M059J (cell line): ENCODE measurements around the gene SEC14L1. TPM values are rescaled to one million over a fixed set of nuclear protein-coding genes. Genes with fewer than 3 reads are reported as not detected.
A peak's percentile ranks its signal among the peaks of the same experiment; 100 is the strongest.

Source experiments
- DNase-seq: peaks from one replicate; pipeline ENCODE4 v3.0.0-alpha.2; 2012; ENCODE audit warnings: low read depth
- total RNA-seq: library from RNA; depleted of rRNA; stranded (reverse); fragments of >200 nt; shearing (Covaris generic); gene quantifications from 2 replicates; pipeline ENCODE4 v1.2.3, GENCODE V29; 2014

SEC14L1 gene
- total RNA-seq, 1 experiment from 2014 or later: 49.4 TPM

DNA sequence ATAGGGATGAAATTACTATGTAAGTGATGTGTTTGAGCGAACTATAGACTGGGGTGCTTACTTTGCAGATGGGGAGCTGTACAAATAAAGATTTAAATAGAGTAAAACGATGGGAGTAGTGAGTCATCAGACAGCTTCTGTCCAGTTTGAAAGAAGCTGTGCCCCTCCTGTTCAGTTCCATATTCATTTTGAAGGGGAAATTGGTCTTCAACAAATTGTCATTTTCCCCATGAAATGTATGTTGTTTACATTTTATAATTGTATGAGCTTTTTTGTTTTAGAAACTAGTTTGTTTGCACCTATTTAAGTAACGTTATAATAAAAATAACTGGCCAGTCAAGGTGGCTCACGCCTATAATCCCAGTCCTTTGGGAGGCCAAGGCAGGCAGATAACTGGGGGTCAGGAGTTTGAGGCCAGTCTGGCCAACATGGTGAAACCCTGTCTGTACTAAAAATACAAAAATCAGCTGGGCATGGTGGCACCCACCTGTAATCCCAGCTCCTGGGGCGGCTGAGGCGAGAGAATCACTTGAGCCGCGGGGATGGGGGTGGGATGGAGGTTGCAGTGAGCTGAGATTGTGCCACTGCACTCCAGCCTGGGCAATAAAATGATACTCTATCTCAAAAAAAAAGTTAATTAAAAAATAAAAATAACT, 20.2 kb downstream of the SEC14L1 start:
- no peak for DNase-seq

DNA sequence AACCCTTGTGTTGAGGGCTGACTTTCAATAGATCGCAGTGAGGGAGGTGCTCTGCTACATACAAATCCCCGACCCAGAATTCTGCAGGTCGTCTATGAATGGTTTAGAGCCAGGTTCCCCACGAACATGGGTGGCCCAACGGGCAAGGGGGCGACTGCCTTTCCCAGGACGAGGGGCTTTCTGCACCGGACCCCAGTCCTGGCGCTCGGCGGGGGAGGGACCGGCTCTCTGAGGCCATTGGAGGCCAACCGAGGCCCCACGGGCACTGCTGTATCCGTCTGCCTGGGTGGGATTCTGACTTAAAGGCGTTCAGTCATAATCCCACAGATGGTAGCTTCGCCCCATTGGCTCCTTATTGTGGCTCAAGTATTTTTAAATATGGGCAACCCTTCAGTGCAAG, 21.2 kb downstream of the SEC14L1 start:
- DNase-seq: no peak

DNA sequence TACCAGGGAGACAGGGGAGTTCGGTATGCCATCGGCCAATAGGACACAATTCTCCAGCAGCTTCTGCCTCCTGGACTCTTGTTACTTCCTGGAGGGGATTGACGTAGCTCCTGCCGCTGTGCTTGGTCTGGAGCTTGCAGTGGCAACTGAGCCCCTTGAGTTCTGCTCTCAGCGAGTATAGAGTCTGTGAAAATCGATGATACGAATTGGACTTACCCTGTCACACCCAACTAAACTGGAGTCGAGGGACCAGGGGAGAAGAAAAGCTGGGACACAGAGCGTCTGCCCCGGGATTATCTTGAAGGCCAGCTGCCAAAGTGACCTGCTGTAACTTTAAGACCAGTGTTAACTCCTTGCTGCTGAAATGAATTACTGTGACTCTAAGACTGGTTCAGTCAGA, 22.2 kb downstream of the SEC14L1 start:
- DNase-seq: no peak

DNA sequence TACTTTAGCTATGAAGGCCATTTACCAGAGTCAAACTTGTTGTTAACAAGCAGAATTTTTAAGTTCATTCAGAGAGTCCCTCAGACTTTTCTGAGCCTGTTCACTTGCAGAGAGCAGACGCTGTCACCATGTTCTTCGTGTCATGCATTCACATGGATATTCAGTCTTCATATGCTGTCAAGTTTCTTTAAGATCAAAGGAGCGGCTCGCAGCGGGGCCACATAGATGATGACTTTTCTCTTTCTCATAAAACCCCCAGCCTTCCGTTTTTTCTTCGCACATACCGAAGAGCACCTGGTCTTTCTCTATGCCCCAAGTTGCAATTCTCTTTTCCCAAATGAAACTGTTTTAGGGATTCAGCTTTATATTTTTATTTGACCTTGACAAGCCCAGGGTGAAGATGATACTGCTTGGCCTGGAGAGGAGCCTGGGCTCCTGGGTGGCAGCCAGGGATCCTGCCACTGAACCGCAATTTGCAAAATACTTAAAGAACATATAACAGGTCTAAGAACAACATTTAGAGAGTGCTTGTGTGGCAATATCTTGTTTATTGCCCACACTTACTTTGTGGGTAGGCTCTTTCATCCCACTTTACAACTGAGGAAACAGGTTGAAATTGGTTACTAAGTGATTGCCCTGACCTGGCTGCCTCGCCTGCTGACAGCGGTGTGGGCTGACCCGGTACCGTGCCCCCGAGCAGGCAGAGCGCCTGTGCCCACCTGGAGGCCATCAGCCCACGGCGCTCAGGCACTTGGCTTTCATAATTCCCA, 22.9 kb downstream of the SEC14L1 start:
- no peak for DNase-seq

DNA sequence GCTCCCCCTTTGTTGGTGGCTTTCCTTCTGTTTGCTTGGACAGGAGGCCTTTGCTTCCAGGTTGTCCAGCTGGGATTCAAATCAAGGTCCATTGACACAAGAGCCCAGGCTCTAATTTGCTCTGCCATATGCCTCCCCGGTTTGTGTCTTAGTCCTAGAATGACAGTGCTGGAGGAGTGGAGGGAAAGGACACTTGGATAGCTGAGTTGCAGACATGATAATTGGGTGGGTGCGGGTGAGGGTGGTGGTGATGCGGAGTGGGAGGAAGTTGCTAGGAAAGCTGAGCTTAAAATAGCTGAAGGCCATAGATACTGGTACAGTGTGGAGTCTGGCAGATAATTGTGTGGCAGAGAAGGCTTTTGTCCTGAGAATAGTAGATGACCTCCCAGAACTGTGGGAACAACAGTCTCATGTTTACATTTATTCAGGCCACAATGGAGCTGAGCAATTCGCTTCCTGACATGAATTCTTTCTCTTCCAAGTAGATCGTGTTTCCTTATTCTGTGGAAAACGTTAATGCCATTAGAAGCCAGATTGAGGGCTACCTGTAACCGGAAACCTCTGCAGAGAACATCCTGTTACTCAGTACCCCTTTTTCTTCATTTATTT, 23.8 kb downstream of the SEC14L1 start:
- DNase-seq: peak; percentile 87

DNA sequence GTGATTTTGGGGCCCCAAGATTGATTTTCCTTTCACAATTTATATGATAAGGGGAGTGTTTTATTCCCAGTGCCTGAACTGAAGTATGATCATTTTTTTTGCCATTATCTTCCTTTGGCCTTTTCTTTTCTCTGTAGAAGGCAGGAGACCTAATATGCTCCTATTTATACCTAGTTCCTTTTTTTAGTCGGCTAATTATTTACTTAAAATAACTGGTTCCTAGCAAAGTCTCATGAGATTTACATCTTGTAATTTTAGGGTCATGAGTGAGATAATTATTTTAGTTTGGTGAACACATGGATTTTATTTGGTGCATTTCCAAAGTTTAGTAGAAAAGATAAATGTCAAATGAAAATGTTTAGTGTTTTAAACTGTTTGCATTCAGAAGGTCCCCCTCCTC, 24.8 kb downstream of the SEC14L1 start:
- DNase-seq: no peak

DNA sequence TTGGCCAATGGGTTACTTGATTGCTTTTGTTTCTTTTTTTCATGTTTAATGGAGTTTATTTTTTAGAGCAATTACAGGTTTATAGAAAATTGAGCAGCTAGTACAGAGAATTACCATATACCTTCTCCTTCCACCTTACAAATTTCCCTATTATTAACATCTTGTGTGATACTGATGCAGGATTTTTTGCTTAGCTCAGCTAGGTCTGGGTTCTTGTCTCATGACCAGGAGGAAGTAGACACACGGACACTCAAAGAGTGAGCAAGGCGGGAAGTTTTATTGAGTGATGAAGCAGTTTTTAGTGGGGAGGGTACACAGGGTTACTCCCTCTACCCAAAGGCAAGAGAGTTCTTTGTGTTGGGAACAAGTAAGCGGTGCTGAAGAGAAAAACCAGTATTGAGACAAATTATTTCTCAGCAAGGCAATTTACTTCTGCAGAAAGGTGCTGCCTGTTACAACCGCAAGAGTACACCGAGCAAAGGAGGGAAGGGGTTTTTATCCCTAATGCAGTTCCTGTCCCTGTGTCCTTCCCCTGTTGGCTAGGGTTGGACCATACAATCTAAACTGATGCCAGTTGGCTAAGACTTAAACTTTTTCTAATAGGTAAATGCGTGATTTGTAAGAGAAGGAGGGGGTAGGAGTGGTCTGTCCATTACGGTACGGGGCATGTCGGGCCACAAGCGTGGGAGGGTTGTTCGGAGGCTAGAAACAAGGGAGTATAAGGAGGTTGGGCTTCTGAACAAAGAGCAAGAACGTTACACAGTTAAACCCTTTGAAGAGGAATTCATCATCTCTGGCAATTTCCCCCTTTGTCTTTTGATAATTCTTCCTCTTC, 26.9 kb downstream of the SEC14L1 start:
- DNase-seq: no peak

DNA sequence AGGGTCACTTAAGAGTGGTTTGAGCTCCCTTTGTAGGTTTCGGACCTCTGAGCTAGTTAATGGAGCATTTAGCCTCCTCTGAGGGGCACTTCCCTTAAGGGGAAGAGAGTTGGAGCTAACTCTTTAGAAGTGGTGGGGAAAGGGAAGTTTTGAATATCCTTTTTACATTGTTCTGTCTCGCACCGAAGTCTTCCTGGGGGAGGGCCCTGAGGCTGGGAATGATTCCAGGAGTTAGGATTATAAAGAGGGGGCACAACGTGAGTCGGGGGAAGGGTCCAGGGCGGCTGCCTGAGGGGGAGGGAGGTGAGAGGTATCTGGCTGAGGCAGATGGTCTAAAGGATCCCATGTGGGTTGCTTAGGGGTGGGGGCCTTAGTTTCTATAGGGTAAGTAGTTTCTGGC, 32.3 kb downstream of the SEC14L1 start:
- no peak for DNase-seq

DNA sequence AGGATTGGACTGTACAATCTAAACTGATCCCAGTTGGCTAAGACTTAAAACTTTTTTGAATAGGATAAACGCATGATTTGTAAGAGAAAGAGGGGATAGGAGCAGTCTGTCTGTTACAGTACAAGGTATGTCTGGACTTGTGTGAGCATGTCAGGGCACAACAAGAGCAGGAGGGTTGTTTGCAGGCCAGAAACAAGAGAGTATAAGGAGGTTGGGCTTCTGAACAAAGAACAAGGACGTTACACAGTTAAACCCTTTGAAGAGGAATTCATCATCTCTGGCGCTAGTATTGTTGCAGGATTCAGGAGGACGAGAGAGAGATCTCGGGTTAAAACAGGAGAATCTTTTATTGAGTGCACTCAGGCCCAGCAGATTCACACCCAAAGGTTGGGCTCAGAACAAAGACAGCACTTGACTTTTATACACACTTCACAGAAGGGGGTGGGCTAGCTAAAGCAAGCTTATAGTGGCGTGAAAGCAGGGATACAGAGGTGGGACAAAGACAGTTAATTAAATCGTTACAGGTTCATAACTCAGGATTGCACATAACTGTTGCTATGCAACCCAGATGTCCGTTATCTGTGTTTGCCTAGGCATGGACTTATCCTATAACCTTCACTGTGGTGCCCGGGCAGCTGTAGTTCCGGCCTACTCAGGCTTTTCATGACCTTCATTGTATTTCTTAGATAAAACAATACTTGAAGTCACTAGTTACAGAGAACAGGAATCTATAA, 34.3 kb downstream of the SEC14L1 start:
- no peak for DNase-seq

DNA sequence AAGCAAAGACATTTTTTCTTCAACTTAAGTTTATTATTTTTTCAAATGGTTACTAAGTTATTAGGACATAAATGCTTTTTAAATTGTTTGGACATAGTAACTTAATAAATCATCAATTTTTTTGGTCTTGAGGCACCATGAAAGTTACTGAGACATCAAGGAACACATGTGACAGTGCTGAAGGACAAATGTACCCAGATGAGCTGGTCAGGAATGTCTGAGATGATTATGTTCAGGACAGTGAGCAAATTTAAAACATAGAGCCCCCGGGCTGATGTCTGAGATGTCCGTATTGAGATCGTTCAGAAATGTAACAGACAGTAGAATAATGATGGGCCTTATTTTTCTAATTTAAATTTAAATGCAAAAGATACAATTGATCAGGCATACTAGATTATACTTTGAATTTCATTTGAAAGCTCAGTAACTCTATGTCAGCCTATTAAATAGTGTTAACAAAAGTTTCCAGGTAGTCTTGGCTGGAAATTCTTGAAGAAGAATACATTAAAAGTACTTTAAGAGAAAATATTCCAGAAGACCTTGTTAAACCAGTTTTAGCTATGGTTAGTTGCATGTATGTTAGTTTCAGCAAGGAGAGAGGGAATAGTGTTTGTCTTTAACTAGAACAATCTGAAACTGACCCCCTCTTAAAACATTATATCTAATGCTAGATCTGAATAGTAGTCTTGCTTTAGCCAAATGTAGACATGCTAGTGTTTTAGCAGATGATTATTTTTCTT, 36.4 kb downstream of the SEC14L1 start:
- DNase-seq: no peak

DNA sequence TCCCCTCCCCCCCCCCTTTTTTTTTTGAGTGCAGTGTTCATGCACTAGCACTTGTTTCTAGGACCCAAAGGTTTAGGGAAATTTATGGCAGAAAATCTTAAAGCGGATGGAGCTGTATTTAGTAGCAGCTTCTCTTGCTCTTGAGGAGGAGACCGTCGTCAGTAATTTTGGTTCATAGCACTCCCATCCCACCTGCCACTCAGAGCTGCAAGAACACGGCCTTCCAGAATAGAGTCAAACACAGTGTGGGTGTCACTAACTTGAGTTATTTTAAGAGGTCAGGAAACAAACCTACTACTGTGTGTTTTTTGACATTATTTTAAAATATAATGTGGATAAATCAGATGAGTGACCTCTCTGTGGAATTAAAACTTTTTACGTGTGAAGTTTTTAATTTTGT, 37.3 kb downstream of the SEC14L1 start:
- DNase-seq: no peak

DNA sequence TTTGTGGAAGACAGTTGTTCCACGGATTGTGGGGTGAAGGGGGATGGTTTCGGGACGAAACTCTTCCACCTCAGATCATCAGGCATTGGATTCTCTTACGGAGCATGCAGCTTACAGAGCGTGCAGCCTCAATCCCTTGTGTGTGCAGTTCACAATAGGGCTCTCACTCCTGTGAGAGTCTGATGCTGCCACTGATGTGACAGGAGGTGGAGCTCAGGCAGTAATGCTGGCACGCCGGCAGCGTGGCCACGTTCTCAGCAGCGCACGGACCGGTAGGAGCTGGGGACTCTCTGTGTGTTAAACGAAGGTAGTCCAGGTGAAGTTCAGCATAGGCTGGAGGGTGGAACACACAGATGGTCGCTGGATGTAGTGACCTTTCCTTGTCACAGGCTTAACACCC, 37.8 kb downstream of the SEC14L1 start:
- no peak for DNase-seq

DNA sequence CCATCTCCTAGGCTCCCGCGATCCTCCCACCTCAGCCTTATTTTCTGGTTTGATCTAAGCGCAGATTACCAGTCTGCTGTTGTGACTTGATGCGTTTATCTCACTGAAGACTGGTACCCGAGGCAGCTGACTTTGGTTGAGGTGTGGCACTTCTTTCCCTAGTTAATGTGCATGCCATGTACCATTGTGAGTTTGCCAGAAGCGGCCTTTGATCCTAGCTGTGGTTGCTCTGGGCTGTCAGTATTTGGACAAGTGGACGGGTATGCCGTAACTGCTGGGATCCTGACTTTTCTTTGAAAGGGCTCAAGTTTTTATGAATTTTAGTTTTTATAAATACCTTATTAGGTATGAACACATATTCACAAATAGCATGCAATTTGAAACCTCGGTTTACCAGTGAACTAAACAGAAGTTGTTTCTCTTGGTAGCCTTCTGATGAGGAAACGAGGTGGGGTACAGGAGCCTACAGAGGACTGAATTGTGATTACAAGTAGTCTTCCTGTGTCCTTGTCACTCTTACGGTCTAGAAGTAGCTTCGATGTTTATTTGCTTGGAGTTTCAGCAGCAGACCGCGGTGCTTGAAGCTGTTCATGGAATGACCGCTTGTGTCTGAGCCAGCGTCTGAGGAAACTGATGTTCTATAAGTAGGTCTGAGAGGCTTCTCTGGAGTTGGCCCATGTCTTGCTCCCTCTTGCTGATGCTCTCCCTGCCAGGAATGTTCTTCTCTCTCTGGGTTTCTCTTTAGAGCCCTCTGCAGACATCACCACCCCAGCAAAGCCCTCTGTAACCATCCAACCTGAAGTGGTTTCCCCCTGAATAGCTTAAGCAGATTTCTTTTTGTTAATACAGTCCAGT, 40.0 kb downstream of the SEC14L1 start:
- no peak for DNase-seq

DNA sequence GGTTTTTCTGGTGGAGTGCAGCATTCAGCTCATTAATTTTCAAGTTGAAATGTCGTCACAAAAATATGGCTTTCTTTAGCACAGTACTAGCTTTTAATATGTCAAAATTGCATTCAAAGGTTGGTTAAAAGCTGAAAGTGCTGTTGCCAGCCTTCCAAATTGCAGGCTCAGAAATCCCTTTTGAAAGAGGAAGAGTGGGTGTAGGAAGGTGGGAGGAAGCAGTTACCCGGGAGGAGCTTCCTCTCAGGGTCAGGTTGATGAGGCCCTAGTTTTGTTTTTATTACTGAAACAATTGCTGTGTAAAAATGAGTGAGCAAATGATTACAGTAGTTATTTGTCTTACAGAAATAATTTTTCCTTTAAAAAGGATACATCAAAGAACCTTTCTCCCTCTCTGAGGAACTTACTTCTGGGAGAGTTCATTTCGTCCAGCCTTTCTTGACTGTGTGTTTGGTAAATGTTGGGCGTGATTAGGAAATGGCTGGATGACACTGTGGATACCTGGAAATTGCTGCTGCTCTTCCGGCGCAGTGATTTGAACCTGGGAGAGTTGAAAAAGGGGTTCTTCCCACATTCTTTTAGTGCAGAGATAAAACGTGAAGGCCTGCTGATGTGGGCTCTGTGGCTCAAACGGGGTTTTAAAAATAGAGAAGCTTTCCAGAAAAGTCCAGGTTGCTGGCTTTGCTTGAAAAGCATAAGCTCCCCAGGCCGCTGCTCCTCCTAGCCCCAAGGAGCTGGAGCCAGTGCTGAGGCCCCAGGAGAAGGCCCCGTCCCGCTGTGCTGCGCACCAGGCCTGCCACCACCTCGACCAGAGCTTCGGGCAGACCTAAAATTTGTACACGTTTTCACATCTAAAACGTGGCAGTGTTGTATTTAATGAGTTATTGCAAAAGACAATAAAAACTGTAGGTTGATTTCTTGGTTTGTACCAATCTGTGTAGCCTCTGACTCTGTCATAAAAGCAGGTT, 41.7 kb downstream of the SEC14L1 start:
- no peak for DNase-seq

DNA sequence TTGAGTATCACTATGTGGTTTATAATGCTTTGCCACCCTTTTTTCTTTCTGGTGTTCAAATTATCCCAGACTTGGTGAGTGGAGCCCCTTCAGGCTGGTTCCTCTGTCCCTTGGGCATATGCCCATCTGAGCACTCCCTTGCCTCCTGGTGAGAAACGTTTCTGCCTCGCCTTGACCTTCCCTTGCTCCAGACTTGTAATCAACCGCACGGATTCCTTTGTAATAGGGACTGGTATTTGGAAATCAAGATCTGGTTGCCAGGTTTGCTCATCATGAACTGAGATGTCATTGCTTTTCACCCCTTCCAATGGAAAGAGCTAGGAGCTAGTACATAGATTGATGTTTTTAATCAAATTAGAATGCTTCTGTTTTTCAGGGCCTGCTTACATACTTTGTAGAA, 43.7 kb downstream of the SEC14L1 start:
- no peak for DNase-seq

DNA sequence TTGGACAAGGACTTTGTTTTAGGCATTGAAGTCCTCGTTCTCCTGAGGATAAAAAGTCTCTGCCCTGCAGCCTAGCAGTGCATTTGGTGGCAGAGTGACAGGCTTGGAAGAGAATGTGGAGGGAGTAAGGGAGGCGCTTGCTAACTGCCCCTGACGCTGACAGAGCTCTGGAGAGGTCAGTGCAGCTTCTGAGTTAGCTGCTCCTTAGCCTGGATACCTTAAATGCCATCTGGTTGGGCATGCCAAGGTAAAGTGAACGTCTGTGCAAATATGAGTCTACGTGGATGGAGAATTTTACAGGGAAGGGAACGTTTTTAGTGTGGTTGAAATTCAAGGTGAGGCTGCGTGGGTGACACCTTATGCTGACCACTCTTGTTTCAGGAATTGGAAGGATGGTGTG, 44.4 kb downstream of the SEC14L1 start:
- DNase-seq: no peak

DNA sequence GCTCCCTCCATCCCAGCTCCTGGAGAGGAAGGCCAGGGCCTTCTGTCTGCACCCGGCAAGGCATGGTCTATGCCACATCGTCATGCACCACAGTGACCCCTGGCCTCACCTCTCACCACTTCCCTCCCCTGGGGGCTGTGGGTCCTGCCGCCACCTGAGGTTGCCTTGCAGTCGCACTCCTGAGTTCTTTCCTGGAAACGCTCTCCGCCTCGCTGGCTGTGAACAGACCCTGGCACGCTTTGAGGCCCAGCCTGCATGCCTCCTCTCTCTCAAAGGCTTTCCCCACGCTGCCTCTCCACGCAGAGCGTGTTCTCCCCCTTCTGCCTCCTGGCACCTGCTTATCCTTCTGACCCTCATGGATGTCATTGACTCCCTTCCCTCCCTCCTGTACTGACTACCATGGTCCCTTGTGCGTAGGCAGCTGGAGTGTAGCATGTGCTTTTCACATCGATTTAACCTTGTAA, 45.4 kb downstream of the SEC14L1 start:
- DNase-seq: no peak
